SU-DHL-6 (cell line): ENCODE data around the gene DGKG.
A peak's percentile ranks its signal among the peaks of the same experiment; 100 is the strongest.

Source experiments
- H2AFZ ChIP-seq: fragments of 200-600 bp; sonication (generic); 2 replicates; pipeline ENCODE4 v1.6.1; 2014; ENCODE audit warnings: low read depth, mild to moderate bottlenecking, moderate library complexity, mixed read lengths, antibody characterized with exemption, low read length; ENCODE audit not compliant: severe bottlenecking
- H3F3A ChIP-seq: fragments of 200-600 bp; shearing (Covaris generic); 2 replicates; pipeline ENCODE4 v1.6.0; 2016; ENCODE audit warnings: antibody characterized with exemption, mild to moderate bottlenecking; ENCODE audit not compliant: insufficient read depth
- H3K27ac ChIP-seq: fragments of 200-600 bp; sonication (generic); 2 replicates; pipeline ENCODE4 v1.5.1; 2016; ENCODE audit warnings: low read depth, mild to moderate bottlenecking, low read length, moderate library complexity, mixed read lengths
- H3K27me3 ChIP-seq: fragments of 200-600 bp; sonication (generic), shearing (Covaris generic); 2 replicates; pipeline ENCODE4 v1.6.0; 2014; ENCODE audit warnings: mild to moderate bottlenecking, low read length
- H3K36me3 ChIP-seq: fragments of 200-600 bp; sonication (generic); 2 replicates; pipeline ENCODE4 v1.6.1; 2014; ENCODE audit warnings: mild to moderate bottlenecking, low read length, mixed read lengths
- H3K4me2 ChIP-seq: fragments of 300-600, 200-600 bp; shearing (Covaris generic), sonication (generic); 2 replicates; pipeline ENCODE4 v1.6.0; 2014; ENCODE audit warnings: low read length, low read depth, mild to moderate bottlenecking; ENCODE audit not compliant: poor library complexity, severe bottlenecking
- H3K4me3 ChIP-seq: fragments of 200-600 bp; sonication (generic); 2 replicates; pipeline ENCODE4 v1.5.1; 2014; ENCODE audit warnings: antibody characterized with exemption, low read length, mild to moderate bottlenecking, mixed read lengths; ENCODE audit not compliant: insufficient read depth, poor library complexity, severe bottlenecking
- H3K79me2 ChIP-seq: fragments of 200-600 bp; sonication (generic); 2 replicates; pipeline ENCODE4 v1.6.1; 2014; ENCODE audit warnings: mild to moderate bottlenecking, low read length, moderate library complexity; ENCODE audit not compliant: insufficient read depth
- H3K9ac ChIP-seq: fragments of 200-600 bp; sonication (generic); 2 replicates; pipeline ENCODE4 v1.7.0; 2014; ENCODE audit warnings: mild to moderate bottlenecking, low read length
- H3K9me2 ChIP-seq: fragments of 200-600 bp; sonication (generic); replicated peaks from 2 replicates; pipeline ENCODE4 v1.6.1; 2014; ENCODE audit warnings: low read length; ENCODE audit not compliant: insufficient read depth
- H3K9me3 ChIP-seq: fragments of 200-600 bp; sonication (generic); 2 replicates; pipeline ENCODE4 v1.6.1; 2014; ENCODE audit warnings: low read length, mixed read lengths; ENCODE audit not compliant: insufficient read depth
- H4K20me1 ChIP-seq: fragments of 200-600 bp; sonication (generic); 2 replicates; pipeline ENCODE4 v1.6.1; 2014; ENCODE audit warnings: low read depth, mild to moderate bottlenecking, antibody characterized with exemption, low read length, moderate library complexity, mixed read lengths
- EZH2phosphoT487 ChIP-seq: fragments of 200-600 bp; sonication (generic), shearing (Covaris generic); conservative IDR thresholded peaks from 2 replicates; pipeline ENCODE4 v1.6.1; 2018; ENCODE audit warnings: mild to moderate bottlenecking, antibody characterized with exemption, low read length, moderate library complexity, mixed read lengths
- TF ChIP-seq, protein P1 (sequence below): fragments of 200-600 bp; sonication (generic); IDR thresholded peaks from one replicate; pipeline ENCODE4 v1.5.1; 2017; ENCODE audit warnings: antibody characterized with exemption, mild to moderate bottlenecking, low read length, moderate library complexity; ENCODE audit not compliant: insufficient read depth, poor library complexity, severe bottlenecking

Gene DGKG

DNA sequence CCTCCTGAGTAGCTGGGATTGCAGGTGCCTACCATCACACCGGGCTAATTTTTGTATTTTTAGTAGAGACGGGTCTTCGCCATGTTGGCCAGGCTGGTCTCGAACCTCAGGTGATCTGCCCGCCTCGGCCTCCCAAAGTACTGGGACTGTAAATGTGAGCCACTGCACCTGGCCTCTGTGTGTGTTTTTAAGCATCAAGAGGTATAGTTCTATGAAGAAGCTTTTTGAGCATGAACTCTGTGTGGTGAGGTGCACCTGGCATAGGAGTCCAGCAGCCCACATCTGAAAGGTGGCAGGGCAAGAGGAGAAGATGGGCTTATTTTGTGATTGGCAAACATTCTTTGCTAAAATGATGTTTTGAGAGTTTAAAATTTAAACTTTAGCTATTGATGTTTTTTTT lies 118.0 kb downstream of the DGKG start:
- Histone ChIP-seq H3K27ac (no peak overlapping the region), H3K9me2 (no peaks in the 10 kb centered on the region), H3K4me2 (no peak overlapping the region), H3K36me3 (no peaks in the 10 kb centered on the region), H2AFZ (no peak overlapping the region), H3K4me3 (no peak overlapping the region), H3K79me2 (no peaks in the 10 kb centered on the region), H3K9ac (no peak overlapping the region), H3K9me3 (no peaks in the 10 kb centered on the region), H3F3A (no peaks in the 10 kb centered on the region), H4K20me1 (no peaks in the 10 kb centered on the region), H3K27me3 (no peaks in the 10 kb centered on the region)
- TF ChIP-seq, protein P1, sequence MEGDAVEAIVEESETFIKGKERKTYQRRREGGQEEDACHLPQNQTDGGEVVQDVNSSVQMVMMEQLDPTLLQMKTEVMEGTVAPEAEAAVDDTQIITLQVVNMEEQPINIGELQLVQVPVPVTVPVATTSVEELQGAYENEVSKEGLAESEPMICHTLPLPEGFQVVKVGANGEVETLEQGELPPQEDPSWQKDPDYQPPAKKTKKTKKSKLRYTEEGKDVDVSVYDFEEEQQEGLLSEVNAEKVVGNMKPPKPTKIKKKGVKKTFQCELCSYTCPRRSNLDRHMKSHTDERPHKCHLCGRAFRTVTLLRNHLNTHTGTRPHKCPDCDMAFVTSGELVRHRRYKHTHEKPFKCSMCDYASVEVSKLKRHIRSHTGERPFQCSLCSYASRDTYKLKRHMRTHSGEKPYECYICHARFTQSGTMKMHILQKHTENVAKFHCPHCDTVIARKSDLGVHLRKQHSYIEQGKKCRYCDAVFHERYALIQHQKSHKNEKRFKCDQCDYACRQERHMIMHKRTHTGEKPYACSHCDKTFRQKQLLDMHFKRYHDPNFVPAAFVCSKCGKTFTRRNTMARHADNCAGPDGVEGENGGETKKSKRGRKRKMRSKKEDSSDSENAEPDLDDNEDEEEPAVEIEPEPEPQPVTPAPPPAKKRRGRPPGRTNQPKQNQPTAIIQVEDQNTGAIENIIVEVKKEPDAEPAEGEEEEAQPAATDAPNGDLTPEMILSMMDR = no peak
- TF ChIP-seq EZH2phosphoT487 = no peak

DNA sequence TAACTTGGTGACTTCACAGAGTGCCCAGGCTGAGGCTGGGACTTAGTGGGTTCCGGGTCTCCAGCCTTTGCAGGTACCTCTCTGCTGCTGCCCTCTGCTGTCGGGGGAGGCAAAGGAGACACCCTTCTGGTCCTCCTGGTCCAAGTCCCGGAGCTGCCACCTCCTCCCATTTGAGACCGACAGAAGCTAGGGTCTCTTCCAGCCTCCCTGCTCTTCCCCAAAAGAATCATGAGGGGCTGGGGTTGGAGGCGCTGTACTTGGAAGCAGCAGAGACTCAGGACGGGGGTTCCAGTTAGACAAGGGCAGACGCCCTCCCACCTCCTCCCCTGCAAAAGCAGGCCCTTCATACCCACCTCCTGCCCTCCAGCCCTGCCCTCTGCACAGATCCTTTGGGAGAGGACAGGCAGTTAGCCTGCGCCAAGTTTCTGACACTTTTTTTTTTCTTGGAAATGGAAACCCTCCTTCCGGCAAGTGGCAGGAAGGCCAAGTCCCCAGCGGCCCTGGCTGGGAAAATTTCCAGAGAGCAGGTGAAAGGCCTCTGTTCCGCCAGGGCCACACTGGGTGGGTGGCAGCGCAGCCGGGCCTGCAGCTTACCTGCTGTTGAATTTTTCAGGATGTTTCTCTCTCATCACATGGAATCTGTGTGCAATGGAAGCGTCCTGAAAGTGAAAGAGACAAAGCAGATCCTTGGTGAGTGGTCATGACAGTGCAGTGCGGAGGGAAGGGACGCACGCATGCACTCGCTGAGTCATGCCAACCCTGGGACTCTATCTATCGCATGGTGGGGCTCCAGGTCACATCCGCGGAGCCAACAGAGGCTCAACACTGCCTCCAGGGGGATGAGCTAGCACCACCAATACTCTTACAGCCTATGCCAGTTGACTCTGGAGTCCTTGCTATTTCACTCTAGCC lies 119.9 kb downstream of the DGKG start:
- Histone ChIP-seq H3K9ac (no peak overlapping the region), H3F3A (no peaks in the 10 kb centered on the region), H3K27ac (no peak overlapping the region), H3K9me2 (no peaks in the 10 kb centered on the region), H3K9me3 (no peaks in the 10 kb centered on the region), H3K4me3 (no peak overlapping the region), H4K20me1 (no peaks in the 10 kb centered on the region), H2AFZ (no peak overlapping the region), H3K4me2 (no peak overlapping the region), H3K27me3 (no peaks in the 10 kb centered on the region), H3K79me2 (no peaks in the 10 kb centered on the region), H3K36me3 (no peaks in the 10 kb centered on the region)
- TF ChIP-seq EZH2phosphoT487 = no peak
- TF ChIP-seq, protein P1 = peak; percentile 26

DNA sequence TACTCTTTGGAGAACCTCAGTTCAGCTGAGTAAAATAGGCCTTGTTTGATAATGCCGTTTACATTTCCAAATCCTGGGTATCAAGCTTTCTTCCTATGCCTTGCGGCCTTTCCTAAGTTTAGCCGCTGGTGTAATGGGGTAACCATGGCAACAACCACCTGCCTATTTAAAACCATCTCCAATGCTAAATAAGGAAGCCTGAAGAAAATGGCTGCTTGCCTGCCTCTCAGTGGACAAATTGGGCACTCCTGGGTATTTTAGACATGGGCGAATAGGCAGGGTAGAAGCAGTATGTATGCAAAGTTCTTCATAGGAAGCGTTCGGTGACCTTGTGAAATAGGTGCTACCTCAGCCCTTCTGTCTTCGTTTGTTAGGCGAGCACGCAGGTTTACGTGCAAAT lies 122.7 kb downstream of the DGKG start:
- H3K27me3 ChIP-seq = no peaks in the 10 kb centered on the region
- H3K4me2 ChIP-seq = no peak overlapping the region
- H3K36me3 ChIP-seq = no peaks in the 10 kb centered on the region
- no peaks in the 10 kb centered on the region for H4K20me1 ChIP-seq
- H3K9ac ChIP-seq = no peak overlapping the region
- no peak overlapping the region for H3K27ac ChIP-seq
- TF ChIP-seq, protein P1 = no peak
- no peak for TF ChIP-seq EZH2phosphoT487
- H3K79me2 ChIP-seq = no peaks in the 10 kb centered on the region
- H3K9me3 ChIP-seq = no peaks in the 10 kb centered on the region
- no peak overlapping the region for H2AFZ ChIP-seq
- H3K9me2 ChIP-seq = no peaks in the 10 kb centered on the region
- no peak overlapping the region for H3K4me3 ChIP-seq
- no peaks in the 10 kb centered on the region for H3F3A ChIP-seq
